ENCODE measurements around the gene DUOXA1.
"Not testable (repeated sequence)": the region's sequence is repeated elsewhere in the genome, so short reads cannot be mapped to it uniquely, and the experiment has no call there.

DUOXA1 gene

DNA sequence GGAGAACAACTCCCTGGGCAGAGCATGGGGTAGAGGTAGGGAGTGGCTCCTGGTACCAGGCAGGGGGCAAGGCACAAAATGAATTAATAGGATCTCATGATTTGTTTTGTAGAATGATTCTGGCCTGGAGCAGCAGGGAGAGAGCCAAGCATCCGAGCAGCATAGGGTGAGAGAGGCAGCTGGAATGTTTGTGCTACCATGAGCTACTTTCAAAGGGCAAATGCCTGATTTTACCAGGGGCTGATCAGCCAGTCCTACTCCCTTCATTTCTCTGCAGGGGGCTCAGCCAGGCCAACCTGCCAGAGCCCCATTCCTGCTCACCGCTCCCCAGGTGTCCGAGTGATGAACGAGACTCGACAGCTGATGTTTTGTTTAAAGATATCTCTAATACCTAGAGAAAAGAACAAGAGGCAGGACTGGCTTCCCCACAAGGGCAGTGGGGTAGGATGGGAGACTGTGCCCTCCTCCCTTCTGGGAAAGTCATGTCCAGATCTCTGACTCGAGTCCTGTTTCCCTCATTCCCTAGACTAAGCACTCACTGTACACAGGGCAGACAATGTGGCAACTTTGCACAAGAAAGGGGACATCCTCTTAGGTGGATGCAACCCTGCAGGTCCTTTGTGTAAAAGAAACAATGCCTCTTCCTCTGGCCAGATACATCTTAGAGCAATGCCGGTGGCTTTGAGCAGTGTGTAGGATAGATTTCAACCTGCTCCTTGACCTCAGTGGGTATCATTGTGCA, 28.6 kb downstream of the DUOXA1 start:
- no peak for DNase-seq (ENCODE audit: low read depth)

DNA sequence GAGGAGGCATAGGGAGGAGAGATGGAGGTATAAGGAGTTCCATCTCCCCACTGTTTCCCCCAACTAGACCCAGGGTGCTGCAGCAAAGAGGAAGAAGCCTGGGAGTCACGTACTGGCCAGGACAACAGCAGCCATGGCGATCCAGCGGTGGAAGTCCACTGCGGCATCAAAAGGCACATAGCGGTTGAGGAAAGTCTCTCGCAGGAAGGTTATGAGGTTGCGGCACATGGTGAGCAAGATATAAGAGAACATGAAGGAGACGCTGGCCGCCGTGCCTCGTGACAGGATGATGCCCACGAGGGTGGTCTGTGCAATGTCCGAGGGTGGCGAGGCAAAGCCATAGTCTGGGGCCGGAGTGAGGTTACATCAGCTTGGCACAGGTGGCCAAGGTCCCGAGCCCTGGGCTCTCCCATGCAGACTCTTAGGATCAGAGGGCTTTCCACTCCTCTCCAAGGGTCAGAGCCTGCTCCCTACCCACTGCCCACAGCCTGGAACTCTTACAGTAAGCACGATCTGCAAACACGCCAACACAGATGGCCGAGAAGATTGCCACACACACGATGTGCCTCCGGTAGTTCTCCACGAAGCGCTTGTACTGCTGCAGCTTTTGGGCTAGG, 30.0 kb downstream of the DUOXA1 start:
- DNase-seq (ENCODE audit: low read depth) = no peak
- H3K4me3 ChIP-seq (ENCODE audit: low read depth, low read length) = no peak overlapping the region

More for the DNA sequence above, 28.6 kb downstream of the DUOXA1 start:
- no peak overlapping the region for H3K4me3 ChIP-seq (ENCODE audit: low read depth, low read length)

DNA sequence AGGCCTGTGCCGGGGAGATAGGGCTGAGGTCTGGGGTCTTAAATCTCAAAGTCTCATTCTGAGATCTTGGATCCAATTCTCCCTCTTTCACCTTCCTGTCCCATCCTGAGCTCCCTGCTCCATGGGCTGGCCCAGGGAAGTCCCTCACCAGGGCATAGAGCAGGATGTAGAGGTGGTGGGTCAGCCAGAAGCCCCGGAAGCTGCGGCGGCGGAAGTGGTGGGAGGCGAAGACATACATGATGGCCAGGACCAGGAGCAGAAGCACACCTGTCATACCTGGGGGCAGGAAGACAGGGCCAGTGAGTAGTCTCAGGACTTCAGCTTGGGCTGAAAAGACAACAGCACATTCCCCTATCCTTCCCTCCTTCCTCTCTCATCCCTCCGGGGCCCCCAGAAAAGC, 32.2 kb downstream of the DUOXA1 start:
- DNase-seq (ENCODE audit: low read depth) = no peak
- H3K4me3 ChIP-seq (ENCODE audit: low read depth, low read length) = no peak overlapping the region

DNA sequence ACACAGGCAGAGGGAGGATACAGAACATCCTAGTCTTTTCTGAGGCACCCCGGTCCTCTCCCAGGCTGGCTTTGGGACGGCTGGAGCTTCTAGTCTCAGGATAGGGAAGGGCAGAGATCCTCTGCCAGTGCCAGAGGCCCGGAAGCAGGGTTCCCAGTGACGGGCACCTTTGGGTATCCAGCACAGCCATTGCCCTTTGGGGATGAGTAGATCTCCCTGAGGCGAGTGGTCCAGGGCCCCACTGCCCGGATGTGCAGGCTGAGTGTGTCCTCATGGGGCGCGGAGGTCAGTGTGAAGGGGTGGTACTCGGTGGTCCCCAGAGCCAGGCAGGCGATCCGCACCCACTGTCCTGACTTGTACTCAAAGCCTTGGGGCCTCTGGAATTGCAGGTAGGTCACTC, 34.0 kb downstream of the DUOXA1 start:
- DNase-seq (ENCODE audit: low read depth) = no peak
- H3K4me3 ChIP-seq (ENCODE audit: low read depth, low read length) = no peak overlapping the region

DNA sequence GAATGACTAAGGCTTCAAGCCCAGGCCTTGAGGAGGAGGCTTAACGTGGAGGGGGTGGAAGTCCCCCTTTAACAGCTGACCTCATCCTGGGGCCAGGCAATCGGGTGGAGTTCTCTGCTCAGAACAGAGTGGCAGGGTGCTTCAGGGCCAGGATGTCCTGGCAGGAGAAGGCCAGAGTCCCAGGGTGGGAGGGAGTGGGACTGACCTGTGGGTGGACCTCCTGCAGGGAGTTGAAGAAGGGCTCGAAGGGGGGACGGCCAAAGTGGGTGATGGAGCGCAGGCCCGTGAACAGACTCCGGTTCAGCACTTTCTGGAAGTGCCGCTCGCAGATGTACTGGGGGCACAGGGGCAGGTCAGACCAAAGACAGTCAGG, 35.3 kb downstream of the DUOXA1 start:
- DNase-seq (ENCODE audit: low read depth) = no peak
- H3K4me3 ChIP-seq (ENCODE audit: low read depth, low read length) = no peak overlapping the region

DNA sequence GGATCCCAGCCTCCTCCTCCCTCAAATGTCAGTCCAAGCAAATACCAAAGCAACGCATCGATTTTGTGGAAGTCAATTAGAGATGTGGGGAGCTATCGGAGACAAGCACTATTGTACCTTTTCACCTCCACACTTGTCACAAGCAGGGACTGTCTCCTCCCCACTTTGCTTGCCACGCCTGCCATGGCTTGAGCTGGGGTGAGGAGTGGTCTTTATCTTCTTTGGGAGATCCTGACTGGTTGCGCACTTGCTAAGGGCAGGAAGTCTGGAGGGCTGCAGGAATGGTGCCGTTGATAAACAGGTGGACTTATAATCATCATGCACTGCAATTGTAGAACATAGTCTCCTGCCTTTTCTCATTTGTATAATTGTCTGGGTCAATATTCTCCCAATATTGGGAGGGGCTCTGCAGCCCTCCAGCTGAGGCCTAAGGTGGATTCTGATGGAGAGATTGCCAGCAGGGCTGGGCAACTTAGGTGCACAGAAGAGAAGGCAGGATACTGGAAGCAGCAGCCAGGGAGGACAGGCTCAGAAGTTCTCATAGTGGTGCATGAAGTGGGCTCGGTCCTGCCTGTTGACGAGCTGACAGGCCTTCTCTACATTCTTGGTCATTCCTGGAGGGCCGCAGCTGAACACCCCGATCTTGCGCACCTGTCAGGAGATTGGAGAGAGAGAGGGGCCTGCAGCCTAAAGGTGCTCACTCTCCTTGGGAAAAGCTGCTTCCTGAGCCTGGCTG, 35.9 kb downstream of the DUOXA1 start:
- no peak overlapping the region for H3K4me3 ChIP-seq (ENCODE audit: low read depth, low read length)
- DNase-seq (ENCODE audit: low read depth) = no peak

DNA sequence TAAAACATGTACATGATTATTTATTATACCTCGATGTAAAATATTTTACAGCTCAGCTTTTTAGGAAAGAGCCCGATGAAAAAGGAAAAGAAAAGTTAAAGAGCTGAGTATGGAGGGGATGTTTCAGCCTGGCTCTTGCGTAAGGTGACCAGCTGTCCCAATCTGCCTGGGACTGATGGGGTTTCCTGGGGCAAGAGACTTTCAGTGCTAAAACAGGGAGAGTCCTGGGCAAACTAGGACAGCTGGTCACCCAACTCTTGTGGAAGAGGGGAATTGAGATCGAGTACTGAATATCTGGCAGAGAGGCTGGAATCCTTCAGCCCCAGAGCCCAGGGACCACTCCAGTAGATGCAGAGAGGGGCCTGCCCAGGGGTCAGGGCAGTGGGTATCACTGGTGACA, 36.7 kb downstream of the DUOXA1 start:
- no peak for DNase-seq (ENCODE audit: low read depth)
- no peak overlapping the region for H3K4me3 ChIP-seq (ENCODE audit: low read depth, low read length)

DNA sequence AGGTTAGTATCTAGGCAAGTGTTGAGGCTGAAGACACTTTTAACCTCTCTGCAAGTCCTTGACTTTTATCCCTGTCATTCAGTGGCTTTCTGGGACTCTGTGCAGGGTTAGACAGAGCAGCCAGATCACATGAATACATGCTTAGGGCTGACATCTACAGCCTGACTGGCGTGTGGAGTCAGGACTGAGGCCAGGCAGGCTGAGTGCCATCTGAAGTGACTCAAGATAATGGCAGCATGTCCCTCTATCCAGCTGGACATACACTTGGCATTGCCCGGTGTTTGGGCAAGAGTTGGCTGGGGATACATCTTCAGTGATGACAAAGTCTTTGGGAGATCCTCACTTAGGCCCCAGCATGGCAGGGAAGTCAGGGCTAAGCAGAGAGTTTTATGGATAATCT, 38.1 kb downstream of the DUOXA1 start:
- no peak overlapping the region for H3K4me3 ChIP-seq (ENCODE audit: low read depth, low read length)
- DNase-seq (ENCODE audit: low read depth) = no peak

DNA sequence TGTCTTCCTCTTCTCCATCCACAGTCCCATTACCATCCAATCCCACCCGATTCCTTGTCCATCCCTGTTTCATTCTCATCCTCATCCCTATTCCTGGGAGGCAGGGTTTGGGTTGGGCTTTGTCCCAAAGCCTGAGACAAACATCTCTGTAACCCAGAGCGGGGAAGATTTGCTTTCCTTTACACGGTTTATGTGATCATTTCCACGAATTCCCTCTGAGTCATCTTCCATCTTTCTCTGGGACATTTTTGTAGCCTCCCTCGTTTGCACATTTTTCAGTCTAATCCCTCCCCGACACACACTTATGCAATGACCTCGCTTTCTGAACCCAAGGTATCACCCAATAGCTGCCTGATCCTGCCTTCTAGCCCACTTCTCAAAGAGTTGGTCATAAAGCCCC, 38.5 kb downstream of the DUOXA1 start:
- peak; percentile 13 for DNase-seq (ENCODE audit: low read depth)
- H3K4me3 ChIP-seq (ENCODE audit: low read depth, low read length) = no peak overlapping the region

DNA sequence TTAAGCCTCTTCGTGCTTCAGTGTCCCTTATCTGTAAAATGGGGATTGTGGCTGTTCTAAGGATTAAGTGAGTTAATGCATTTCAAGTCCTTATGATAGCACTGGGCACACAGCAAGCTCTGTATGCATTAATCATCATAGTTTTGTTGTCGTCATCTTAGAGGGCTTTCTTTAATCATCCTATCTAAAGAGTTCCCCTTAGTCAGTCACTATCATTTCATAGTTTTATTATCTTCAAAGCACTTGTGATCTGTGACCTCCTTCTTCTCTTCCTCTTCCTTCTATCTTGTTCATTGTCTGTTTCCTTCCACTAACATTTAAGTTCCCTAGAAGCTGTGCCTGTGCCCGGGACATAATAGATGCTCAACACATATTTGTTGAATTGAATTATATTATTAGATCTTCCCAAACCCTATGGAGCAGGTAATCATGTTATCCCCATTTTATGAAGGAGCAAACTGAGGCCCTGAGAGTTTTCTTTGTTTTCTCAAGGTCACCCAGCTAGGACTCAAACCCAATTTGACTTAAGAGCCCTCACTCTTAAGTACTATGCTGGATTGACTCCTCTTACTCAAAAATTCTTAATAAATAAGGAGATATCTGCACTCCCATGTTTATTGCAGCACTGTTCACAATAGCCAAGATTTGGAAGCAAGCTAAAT, 39.8 kb downstream of the DUOXA1 start:
- no peak overlapping the region for H3K4me3 ChIP-seq (ENCODE audit: low read depth, low read length)
- no peak for DNase-seq (ENCODE audit: low read depth)

DNA sequence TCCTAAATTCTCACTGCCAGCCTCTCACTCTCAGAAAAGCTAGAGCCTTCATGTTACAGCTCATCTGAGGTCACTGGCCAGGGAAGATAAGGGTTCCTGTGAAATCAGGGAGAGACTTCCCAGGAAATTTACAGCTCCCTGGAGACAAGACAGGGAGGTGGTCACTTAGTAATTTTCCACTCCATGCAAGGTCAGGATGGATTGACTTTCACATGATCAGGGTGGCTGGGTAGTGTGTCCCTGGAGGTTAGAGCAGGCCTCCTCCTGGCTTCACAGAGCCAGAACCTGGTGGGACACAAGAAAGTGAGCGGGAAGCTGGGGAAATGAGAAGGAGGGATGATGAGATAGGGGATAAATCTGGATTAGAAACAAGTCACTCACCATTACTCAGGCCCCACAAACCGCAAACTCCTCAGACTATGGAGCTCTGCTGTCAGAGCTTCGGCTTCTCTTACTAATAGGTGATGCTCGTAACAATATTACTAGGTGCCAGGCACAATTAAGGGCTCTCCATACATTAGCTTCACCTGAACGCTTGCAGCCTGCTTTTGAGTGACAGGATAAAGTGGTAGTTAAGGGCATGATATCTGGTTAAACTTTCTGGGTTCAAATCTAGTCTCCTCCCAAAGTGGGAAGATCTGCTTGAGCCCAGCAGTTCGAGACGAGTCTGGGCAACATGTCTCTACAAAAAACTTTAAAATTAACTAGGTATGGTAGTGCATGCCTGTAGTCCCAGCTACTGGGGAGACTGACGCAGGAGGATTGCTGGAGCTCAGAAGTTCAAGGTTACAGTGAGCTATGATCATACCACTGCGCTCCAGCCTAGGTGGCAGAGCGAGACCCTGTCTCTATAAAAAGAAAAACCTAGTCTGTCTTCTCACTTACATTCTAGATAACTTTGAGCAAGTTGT, 40.6 kb downstream of the DUOXA1 start:
- no peak overlapping the region for H3K4me3 ChIP-seq (ENCODE audit: low read depth, low read length)
- DNase-seq (ENCODE audit: low read depth) = no peak

DNA sequence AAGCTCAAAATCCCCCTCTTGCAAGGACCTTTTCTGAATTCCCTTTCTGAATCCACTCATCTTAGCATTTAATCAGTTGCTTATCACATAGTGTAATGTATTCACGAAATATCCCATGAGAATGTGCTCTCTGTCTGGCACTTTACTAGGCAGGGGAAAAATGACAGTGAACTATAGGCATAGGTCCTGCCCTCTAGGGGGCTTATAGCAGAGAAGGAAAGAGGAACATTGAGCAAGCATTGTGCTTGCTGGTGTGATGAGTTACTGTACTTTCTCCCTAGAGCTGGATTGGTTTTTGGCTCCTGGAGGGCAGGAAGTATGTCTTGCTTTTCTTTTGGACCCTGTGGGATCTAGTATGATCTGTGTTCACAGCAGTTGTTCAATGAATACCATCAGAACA, 42.2 kb downstream of the DUOXA1 start:
- no peak overlapping the region for H3K4me3 ChIP-seq (ENCODE audit: low read depth, low read length)
- no peak for DNase-seq (ENCODE audit: low read depth)

DNA sequence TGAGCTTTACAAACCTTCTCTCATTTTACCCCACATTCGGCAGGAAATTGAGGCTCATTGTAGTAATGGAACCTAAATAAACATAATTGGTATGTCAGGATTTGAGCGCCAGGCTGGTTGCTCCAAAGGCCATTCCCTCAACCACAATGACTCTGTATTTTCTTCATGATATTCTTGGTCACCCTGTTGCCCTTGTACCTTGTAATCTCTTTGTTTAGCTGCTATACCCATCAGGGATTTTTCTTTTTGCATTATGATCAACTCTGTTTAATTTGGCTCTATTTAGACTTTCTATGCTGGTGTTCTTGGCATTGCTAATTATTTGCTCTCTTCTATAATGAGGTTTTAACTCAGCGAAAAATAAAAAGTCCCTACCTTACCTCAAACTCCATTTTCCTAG, 45.5 kb downstream of the DUOXA1 start:
- H3K4me3 ChIP-seq (ENCODE audit: low read depth, low read length) = no peak overlapping the region
- no peak for DNase-seq (ENCODE audit: low read depth)

DNA sequence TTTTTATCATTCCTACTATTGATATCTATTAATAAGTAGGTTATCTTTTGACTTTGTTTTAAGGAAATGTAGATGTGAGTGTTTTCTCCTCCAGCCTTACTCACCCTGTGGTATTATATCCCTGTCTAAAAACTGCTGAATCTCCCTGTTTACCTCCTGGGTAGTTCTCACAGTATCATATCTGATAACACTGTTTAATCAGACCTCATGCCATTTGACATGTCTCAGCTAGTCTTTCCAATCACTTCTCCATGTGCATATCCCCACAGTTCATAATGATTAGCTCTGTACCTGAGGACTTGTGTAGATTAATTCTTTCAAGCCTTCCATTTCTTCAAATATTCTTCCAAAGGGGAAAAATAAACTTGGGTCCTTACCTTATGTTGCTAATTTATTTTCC, 46.5 kb downstream of the DUOXA1 start:
- no peak for DNase-seq (ENCODE audit: low read depth)
- no peak overlapping the region for H3K4me3 ChIP-seq (ENCODE audit: low read depth, low read length)

DNA sequence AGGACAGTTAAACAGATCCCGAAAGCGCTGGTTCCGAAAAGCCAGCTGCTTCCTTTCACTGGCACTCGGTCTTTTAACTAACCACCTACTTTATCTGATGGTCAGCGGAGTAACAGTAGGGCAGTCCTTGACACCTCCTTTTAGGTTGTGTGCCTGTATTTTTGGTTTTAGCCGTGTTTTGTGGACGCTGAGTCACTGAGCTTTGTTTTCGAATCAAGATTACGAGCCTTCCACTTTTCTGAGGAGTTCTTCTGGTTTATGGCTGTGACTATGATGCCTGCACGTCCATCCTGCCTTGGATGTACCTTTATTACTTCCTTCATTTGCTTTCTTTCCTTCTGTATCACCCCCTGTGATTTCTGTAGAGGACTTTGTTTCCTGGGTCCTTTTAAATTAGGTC, 47.3 kb downstream of the DUOXA1 start:
- not testable (repeated sequence) for DNase-seq (ENCODE audit: low read depth)

DNA sequence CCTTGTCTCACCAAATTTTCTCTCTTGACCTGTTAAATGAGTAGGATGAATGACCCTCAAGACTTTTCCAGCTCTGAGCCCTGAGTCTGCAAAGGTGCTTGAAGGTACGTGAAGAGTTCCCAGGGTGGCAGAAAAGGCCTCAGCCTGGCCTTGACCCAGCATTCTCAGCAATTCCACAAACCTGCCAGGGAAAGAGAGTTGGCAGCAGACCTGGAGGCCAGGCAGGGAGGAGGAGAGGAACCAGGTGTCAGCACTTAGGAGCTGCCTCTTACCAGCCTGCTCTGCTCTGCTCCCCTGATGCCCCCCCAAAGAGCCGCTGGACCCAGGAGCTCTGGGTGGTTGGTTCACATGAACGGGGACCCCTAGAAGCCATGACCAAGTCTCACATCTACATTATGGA, 49.1 kb downstream of the DUOXA1 start:
- not testable (repeated sequence) for H3K4me3 ChIP-seq (ENCODE audit: low read depth, low read length); DNase-seq (ENCODE audit: low read depth)

More for the DNA sequence above, 47.3 kb downstream of the DUOXA1 start:
- not testable (repeated sequence) for H3K4me3 ChIP-seq (ENCODE audit: low read depth, low read length)

DNA sequence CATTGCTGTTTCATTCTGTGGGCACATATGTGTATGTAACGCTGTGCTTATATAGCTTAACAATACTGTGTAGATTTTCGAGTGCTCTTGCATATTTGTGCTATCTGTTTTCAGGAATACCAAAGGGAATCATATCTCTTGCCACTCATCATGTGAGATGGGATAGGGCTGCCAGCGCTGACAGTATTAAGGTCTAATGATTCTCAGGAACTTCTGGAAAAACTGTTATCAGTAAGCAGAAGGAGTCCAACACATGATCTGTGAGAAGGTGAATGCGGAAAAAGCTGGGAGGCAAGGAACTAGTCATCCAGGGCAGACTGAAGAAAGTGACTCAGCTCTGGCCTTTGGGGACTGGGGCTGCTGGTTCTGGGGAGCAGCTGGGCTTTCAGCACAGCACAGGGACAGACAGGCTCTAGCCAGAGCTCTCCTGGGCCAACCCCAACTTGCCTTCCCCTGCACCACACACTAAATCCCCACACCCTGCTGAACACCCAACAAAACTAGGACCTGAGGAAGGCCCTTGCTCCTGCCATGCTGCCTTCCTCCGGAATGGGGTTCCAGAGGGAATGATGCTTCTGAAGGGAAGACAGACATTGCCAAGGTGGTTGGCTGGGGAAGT, 49.9 kb downstream of the DUOXA1 start:
- not testable (repeated sequence) for DNase-seq (ENCODE audit: low read depth); H3K4me3 ChIP-seq (ENCODE audit: low read depth, low read length)

DNA sequence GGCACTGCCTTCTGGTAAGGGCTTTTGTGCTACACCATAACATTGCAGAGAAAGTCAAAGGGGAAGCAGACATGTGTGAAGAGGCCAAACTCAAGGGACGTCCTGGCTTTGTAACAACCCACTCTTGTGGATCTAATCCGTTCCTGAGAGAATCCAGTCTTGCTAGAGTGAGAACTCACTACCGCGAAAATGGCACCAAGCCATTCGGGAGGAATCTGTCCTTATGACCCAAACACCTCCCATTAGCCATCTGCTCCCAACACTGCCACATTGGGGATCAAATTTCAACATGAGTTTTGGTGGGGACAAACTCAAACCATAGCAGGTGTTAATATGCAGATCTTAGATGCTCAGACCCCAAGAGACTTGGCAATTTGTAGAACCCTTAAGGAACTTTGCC, 50.5 kb downstream of the DUOXA1 start:
- DNase-seq (ENCODE audit: low read depth); H3K4me3 ChIP-seq (ENCODE audit: low read depth, low read length): not testable (repeated sequence)

DNA sequence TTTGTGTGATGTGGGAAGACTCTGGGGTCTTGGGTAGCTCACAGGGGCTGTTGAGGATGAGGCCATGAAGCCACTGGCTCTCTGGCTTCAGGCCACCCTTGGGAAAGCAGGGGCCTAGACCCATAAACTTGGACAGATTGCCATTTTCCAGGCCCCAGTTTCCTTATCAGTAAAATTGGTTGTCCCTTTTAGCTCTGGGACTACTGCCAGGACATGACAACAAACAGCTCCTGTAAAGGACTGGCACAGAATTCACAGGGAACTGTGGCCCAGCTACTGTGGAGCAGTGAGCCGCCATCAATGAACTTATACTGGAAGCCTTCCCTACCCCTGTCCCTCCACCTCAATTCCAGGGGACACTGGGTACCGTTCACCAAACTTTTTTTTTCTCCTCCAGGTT, 52.3 kb downstream of the DUOXA1 start:
- H3K4me3 ChIP-seq (ENCODE audit: low read depth, low read length); DNase-seq (ENCODE audit: low read depth): not testable (repeated sequence)
